ENCODE data around the gene PIAS2.
A peak's percentile ranks its signal among the peaks of the same experiment; 100 is the strongest.
"Not testable (repeated sequence)": the region's sequence is repeated elsewhere in the genome, so short reads cannot be mapped to it uniquely, and the experiment has no call there.

Gene PIAS2

GRCh38 chr18:46917108-46917802, at the start of gene PIAS2, which contains the start of gene KATNAL2:
Gene PIAS2, minus strand, starts transcription at chr18:46917507. Its CDS starts 162 bp downstream, at chr18:46917345.
Gene KATNAL2, plus strand, starts transcription at chr18:46917602. Its CDS starts 29,271 bp downstream, at chr18:46946873.
- Mint-ChIP-seq H3K9me3 (no peaks in the 10 kb centered on the region), H3K4me3 (peak within 1 kb of the TSS; percentile 92), H3K4me1 (ENCODE audit: low read depth) (peaks cover 45% of the 10 kb centered on the region), H3K27ac (peak within 1 kb of the TSS; percentile 91), H3K27me3 (no peaks in the 10 kb centered on the region), H3K36me3 (ENCODE audit: low read depth) (no peaks in the 10 kb centered on the region)

GRCh38 chr18:46966266-46966665, 49.0 kb upstream of the PIAS2 start:
- Mint-ChIP-seq H3K9me3 (peaks cover 11% of the 10 kb centered on the region), H3K36me3 (ENCODE audit: low read depth) (peaks cover 11% of the 10 kb centered on the region)
- not testable (repeated sequence) for H3K4me1 Mint-ChIP-seq (ENCODE audit: low read depth); H3K27me3 Mint-ChIP-seq; H3K27ac Mint-ChIP-seq; H3K4me3 Mint-ChIP-seq

- H3K4me1 Mint-ChIP-seq (ENCODE audit: low read depth); H3K4me3 Mint-ChIP-seq; H3K27ac Mint-ChIP-seq; H3K27me3 Mint-ChIP-seq: not testable (repeated sequence)
- peaks cover 11% of the 10 kb centered on the region for H3K36me3 Mint-ChIP-seq (ENCODE audit: low read depth)
- peaks cover 19% of the 10 kb centered on the region for H3K9me3 Mint-ChIP-seq
Measured at GRCh38 chr18:46964579-46965293, 47.4 kb upstream of the PIAS2 start.

- Mint-ChIP-seq H3K36me3 (ENCODE audit: low read depth) (peaks cover 11% of the 10 kb centered on the region), H3K9me3 (peaks cover 19% of the 10 kb centered on the region)
- H3K4me1 Mint-ChIP-seq (ENCODE audit: low read depth); H3K27me3 Mint-ChIP-seq; H3K4me3 Mint-ChIP-seq; H3K27ac Mint-ChIP-seq: not testable (repeated sequence)
Measured at GRCh38 chr18:46963656-46964578, 46.6 kb upstream of the PIAS2 start.

- no peaks in the 10 kb centered on the region for H3K4me1 Mint-ChIP-seq (ENCODE audit: low read depth)
- H3K4me3 Mint-ChIP-seq, result no peak overlapping the region
- H3K27ac Mint-ChIP-seq, result no peak overlapping the region
Measured at GRCh38 chr18:46958209-46958608, 40.9 kb upstream of the PIAS2 start.

GRCh38 chr18:46953195-46953594, 35.9 kb upstream of the PIAS2 start:
- Mint-ChIP-seq H3K4me3 (no peak overlapping the region), H3K27ac (no peak overlapping the region)

More at GRCh38 chr18:46958209-46958608, 40.9 kb upstream of the PIAS2 start:
- peaks cover 8% of the 10 kb centered on the region for H3K9me3 Mint-ChIP-seq
- H3K27me3 Mint-ChIP-seq, result peaks cover 5% of the 10 kb centered on the region
- H3K36me3 Mint-ChIP-seq (ENCODE audit: low read depth), result no peaks in the 10 kb centered on the region

GRCh38 chr18:46950064-46950656, 32.9 kb upstream of the PIAS2 start:
- Mint-ChIP-seq H3K36me3 (ENCODE audit: low read depth) (no peaks in the 10 kb centered on the region), H3K9me3 (no peaks in the 10 kb centered on the region), H3K27me3 (peaks cover 7% of the 10 kb centered on the region), H3K4me3 (no peak overlapping the region), H3K4me1 (ENCODE audit: low read depth) (no peaks in the 10 kb centered on the region), H3K27ac (no peak overlapping the region)

More at GRCh38 chr18:46953195-46953594, 35.9 kb upstream of the PIAS2 start:
- peaks cover 7% of the 10 kb centered on the region for H3K27me3 Mint-ChIP-seq
- H3K4me1 Mint-ChIP-seq (ENCODE audit: low read depth), result no peaks in the 10 kb centered on the region
- H3K36me3 Mint-ChIP-seq (ENCODE audit: low read depth), result no peaks in the 10 kb centered on the region
- no peaks in the 10 kb centered on the region for H3K9me3 Mint-ChIP-seq

- Mint-ChIP-seq H3K9me3 (no peaks in the 10 kb centered on the region), H3K4me1 (ENCODE audit: low read depth) (no peaks in the 10 kb centered on the region), H3K27ac (no peak overlapping the region), H3K27me3 (peaks cover 9% of the 10 kb centered on the region), H3K36me3 (ENCODE audit: low read depth) (no peaks in the 10 kb centered on the region), H3K4me3 (no peak overlapping the region)
Measured at GRCh38 chr18:46946656-46947282, 29.5 kb upstream of the PIAS2 start.

GRCh38 chr18:46942646-46943045, 25.3 kb upstream of the PIAS2 start:
- Mint-ChIP-seq H3K36me3 (ENCODE audit: low read depth) (no peaks in the 10 kb centered on the region), H3K27me3 (peaks cover 3% of the 10 kb centered on the region), H3K4me1 (ENCODE audit: low read depth) (no peaks in the 10 kb centered on the region), H3K4me3 (no peak overlapping the region), H3K27ac (no peak overlapping the region), H3K9me3 (no peaks in the 10 kb centered on the region)

GRCh38 chr18:46939998-46940571, 22.8 kb upstream of the PIAS2 start:
- Mint-ChIP-seq H3K4me1 (ENCODE audit: low read depth) (no peaks in the 10 kb centered on the region), H3K4me3 (no peak overlapping the region), H3K9me3 (no peaks in the 10 kb centered on the region), H3K36me3 (ENCODE audit: low read depth) (no peaks in the 10 kb centered on the region), H3K27ac (no peak overlapping the region), H3K27me3 (peaks cover 3% of the 10 kb centered on the region)

GRCh38 chr18:46939337-46939963, 22.1 kb upstream of the PIAS2 start:
- Mint-ChIP-seq H3K4me1 (ENCODE audit: low read depth) (no peaks in the 10 kb centered on the region), H3K27ac (no peak overlapping the region), H3K9me3 (no peaks in the 10 kb centered on the region), H3K36me3 (ENCODE audit: low read depth) (no peaks in the 10 kb centered on the region), H3K4me3 (no peak overlapping the region), H3K27me3 (peaks cover 3% of the 10 kb centered on the region)

- Mint-ChIP-seq H3K27me3 (no peaks in the 10 kb centered on the region), H3K9me3 (no peaks in the 10 kb centered on the region), H3K27ac (no peak overlapping the region), H3K4me3 (no peak overlapping the region), H3K4me1 (ENCODE audit: low read depth) (peaks cover 23% of the 10 kb centered on the region), H3K36me3 (ENCODE audit: low read depth) (no peaks in the 10 kb centered on the region)
Measured at GRCh38 chr18:46920653-46921052, 3.3 kb upstream of the PIAS2 start.

- Mint-ChIP-seq H3K9me3 (no peaks in the 10 kb centered on the region), H3K27me3 (no peaks in the 10 kb centered on the region), H3K4me3 (no peak overlapping the region), H3K27ac (no peak overlapping the region), H3K36me3 (ENCODE audit: low read depth) (no peaks in the 10 kb centered on the region), H3K4me1 (ENCODE audit: low read depth) (peaks cover 28% of the 10 kb centered on the region)
Measured at GRCh38 chr18:46920067-46920466, 2.8 kb upstream of the PIAS2 start.

All from stimulated activated naive CD8-positive, alpha-beta T cell treated with anti-CD3 and anti-CD28 coated beads, Interleukin-15, Interleukin-2, amounts not matched to agents 100 ng/mL and 50 ng/mL, for 24 hours (primary cell).